Mucosa of rectum (tissue), 2 donors: ENCODE measurements around the gene KDM2B.
"Not testable (repeated sequence)": the region's sequence is repeated elsewhere in the genome, so short reads cannot be mapped to it uniquely, and the experiment has no call there.

Experiments used
- H3K27ac ChIP-seq, 2 donors: one replicate each; pipeline ENCODE4 v1.7.0; 2013; ENCODE audit warnings: inconsistent platforms in 2 of 2, low read depth in 2 of 2, low read length in 2 of 2
- H3K27me3 ChIP-seq, 2 donors: one replicate each; pipeline ENCODE4 v1.7.0; 2013; ENCODE audit warnings: low read length in 2 of 2; ENCODE audit not compliant: control insufficient read depth in 2 of 2, insufficient read depth in 2 of 2
- H3K36me3 ChIP-seq, 2 donors: one replicate each; pipeline ENCODE4 v1.7.0; 2013; ENCODE audit warnings: low read length in 2 of 2; ENCODE audit not compliant: control insufficient read depth in 2 of 2, insufficient read depth in 2 of 2
- H3K4me1 ChIP-seq, 2 donors: one replicate each; pipeline ENCODE4 v1.7.0; 2013; ENCODE audit warnings: low read length in 2 of 2, mild to moderate bottlenecking in 1 of 2; ENCODE audit not compliant: control insufficient read depth in 2 of 2, insufficient read depth in 2 of 2
- H3K4me3 ChIP-seq, 2 donors: one replicate each; pipeline ENCODE4 v1.7.0; 2013; ENCODE audit warnings: low read length in 2 of 2
- H3K9ac ChIP-seq, 2 donors: one replicate each; pipeline ENCODE4 v1.7.0; 2013; ENCODE audit warnings: low read length in 2 of 2, low read depth in 1 of 2, mild to moderate bottlenecking in 1 of 2
- H3K9me3 ChIP-seq, 2 donors: one replicate each; pipeline ENCODE4 v1.7.0; 2013; ENCODE audit warnings: low read length in 2 of 2; ENCODE audit not compliant: control insufficient read depth in 2 of 2
- donor health status: healthy.
- donor health status: Normal muscosa, but diverticular disease.

KDM2B gene

GRCh38 chr12:121584885-121585284, 4.1 kb upstream of the KDM2B start:
- H3K27ac ChIP-seq, H3K9me3 ChIP-seq, H3K4me3 ChIP-seq, H3K27me3 ChIP-seq, H3K9ac ChIP-seq, H3K36me3 ChIP-seq: not testable (repeated sequence)
- H3K4me1 ChIP-seq = peaks cover 9 to 13% of the 10 kb centered on the region in 2 donors

DNA sequence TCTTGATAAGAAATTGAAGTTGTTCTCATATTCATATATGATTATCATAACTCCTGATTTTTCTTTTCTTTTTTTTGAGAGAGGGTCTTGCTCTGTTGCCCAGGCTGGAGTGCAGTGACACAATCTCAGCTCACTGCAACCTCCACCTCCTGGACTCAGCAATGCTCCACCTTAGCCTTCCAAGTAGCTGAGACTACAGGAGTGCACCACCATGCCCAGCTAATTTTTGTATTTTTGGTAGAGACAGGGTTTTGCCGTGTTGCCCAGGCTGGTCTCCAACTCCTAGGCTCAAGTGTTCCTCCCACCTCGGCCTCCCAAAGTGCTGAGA, 2.5 kb upstream of the KDM2B start:
- not testable (repeated sequence) for H3K4me3 ChIP-seq, H3K27ac ChIP-seq, H3K27me3 ChIP-seq, H3K9ac ChIP-seq, H3K36me3 ChIP-seq, H3K9me3 ChIP-seq
- H3K4me1 ChIP-seq = peaks cover 11 to 18% of the 10 kb centered on the region in 2 donors

GRCh38 chr12:121582583-121583333, 1.9 kb upstream of the KDM2B start:
- no peak overlapping the region for H3K9ac ChIP-seq
- H3K27me3 ChIP-seq = no peaks in the 10 kb centered on the region
- no peak overlapping the region for H3K27ac ChIP-seq
- no peak overlapping the region for H3K4me3 ChIP-seq
- peaks cover 16 to 22% of the 10 kb centered on the region in 2 donors for H3K4me1 ChIP-seq
- no peaks in the 10 kb centered on the region for H3K36me3 ChIP-seq
- H3K9me3 ChIP-seq = no peaks in the 10 kb centered on the region

DNA sequence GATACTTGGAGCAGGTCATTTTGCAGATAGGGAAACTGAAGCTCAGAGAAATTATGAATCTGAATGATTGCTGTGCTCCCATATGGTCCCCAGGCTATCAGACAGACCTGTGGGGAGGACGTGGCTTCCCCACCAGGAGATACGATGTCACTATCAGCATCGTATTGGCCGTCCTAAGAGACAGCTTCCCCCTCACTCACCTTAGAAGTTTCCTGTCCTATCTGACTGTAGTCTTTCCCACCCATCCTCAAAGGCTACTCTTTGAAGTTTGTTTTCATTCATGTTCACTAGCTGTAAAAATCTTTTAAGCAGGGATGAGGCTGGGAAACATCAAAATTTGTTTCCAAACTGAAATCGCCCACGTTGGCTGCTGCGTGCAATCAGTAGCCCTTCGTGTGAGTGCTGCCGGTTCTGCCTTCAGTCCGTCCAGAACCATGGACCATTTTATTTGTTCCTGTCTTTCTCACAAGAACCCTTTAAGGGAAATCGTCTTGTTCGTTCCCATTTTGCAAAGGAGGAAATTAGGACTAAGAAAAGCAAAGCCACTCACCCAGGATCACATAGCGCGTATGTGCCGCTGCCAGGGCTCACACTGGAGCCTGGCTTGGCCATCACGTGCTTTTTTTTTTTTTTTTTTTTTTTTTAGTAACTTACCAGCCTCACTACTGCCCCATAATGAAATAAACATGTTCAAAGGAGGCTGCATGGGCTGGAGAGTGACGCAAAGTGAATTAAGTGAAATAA, 1.0 kb upstream of the KDM2B start:
- peak overlapping the region; percentile 52 to 64 for H3K27ac ChIP-seq
- no peaks in the 10 kb centered on the region for H3K36me3 ChIP-seq
- H3K9me3 ChIP-seq = no peaks in the 10 kb centered on the region
- H3K4me1 ChIP-seq = peaks cover 22 to 25% of the 10 kb centered on the region in 2 donors
- peak overlapping the region; percentile 35 to 41 for H3K9ac ChIP-seq
- peak overlapping the region in 1 of 2 donors; percentile 70 for H3K4me3 ChIP-seq
- no peaks in the 10 kb centered on the region for H3K27me3 ChIP-seq

DNA sequence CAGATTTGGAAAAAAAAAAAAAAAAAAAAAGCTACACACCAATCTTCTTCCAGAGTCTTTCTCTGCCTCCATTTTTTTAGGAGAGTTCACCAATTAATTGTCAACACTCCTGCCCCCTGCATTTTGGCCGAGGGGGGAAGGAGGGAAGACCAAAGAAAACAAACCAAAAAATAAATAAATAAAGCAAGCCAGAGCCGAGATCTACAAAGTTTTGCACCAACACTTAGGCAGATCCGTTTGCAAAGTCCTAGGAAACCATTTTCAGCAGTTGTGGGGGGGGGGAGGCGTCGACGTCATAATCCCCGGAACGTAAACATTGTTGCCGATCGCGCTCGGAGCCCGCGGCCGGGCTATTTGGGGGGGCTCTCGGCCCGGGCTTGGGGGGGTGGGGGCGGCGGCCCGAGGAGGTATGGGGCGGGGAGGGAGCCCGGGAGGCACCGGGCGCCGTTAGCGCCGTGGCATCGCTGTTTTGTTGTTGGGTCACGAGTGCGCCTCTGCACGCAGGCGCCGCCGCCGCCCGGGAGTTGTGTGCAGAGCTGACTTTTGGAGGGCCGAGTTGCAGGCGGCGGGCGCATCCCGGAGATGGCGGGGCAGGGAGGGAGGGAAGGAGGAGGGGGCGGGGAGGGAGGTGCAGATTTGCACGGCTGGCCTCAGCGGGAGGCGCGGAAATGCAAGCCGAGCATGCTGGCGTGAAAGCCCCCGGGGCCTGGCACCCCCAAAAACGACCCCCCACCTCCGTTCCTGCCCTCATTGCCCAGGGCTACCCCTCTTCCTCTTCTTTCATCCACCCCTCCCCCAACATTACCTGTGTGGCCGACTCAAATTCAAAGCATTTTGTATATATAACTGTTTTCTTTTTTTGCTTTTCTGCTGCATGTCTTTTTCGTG, 598 bp downstream of the KDM2B start:
- Histone ChIP-seq H3K36me3 (peaks cover 0 to 6% of the 10 kb centered on the region in 2 donors), H3K4me3 (peak overlapping the region; percentile 70 to 79), H3K27me3 (no peaks in the 10 kb centered on the region), H3K4me1 (peaks cover 25 to 28% of the 10 kb centered on the region in 2 donors), H3K9me3 (no peaks in the 10 kb centered on the region), H3K9ac (peak overlapping the region; percentile 77), H3K27ac (peak overlapping the region; percentile 64 to 67)

- Histone ChIP-seq H3K27ac (peak overlapping the region; percentile 64 to 67), H3K27me3 (no peaks in the 10 kb centered on the region), H3K36me3 (peaks cover 0 to 7% of the 10 kb centered on the region in 2 donors), H3K9ac (peak overlapping the region; percentile 77), H3K9me3 (no peaks in the 10 kb centered on the region), H3K4me3 (peak overlapping the region; percentile 70 to 79), H3K4me1 (peaks cover 25 to 35% of the 10 kb centered on the region in 2 donors)
These were observed 1.5 kb downstream of the KDM2B start for GRCh38 chr12:121579190-121579791.

DNA sequence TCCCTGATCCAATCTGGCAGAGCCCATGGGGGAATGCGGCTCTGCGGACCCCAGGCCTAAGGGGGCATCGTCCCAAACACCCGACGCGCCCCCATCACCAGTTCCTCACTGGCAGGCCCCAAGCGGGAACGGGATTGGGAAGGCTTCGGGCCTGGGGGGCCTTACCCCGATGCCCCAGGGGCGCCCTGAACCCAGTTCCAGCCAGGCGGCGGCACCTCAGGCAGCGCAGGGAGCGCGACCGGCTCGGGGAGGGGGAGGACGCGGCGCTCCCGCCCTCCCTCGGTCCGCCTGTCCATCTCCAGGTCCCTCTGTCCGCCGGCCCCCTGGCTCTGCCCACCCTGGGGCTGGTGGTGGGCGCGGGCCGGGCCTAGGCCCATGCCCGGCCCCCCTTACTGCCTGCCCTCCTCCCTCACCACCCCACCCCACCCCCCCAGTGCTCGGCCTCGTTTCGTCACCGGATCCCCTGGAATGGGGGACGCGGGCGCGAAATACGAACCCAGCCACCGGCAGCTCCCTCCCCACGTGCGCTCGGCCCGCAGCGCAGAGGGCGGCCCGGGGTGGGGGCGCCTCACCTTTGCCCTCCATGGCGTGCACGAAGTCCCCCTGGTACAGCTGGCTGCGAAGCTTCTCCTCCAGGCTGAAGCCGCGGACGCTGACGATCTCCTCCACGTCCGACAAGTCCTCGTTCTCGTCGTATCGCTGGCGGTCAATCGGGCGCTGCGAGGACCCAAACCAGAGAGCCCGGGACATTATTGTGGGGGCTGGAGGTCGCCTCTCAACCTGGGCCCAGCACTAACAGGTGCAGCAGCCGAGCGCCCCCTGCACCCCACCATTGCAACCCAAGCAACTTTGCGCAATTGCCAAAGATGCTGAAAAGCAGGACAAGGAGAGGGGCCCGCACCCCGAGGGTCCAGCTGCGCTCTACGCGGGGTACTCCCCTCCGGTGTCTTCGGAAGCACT, 2.3 kb downstream of the KDM2B start:
- peak overlapping the region in 1 of 2 donors; percentile 64 for H3K27ac ChIP-seq

GRCh38 chr12:121577443-121578180, 3.2 kb downstream of the KDM2B start:
- Histone ChIP-seq H3K4me1 (peaks cover 30 to 39% of the 10 kb centered on the region in 2 donors), H3K27ac (peak overlapping the region in 1 of 2 donors; percentile 52), H3K27me3 (no peaks in the 10 kb centered on the region)

More for the DNA sequence above, 2.3 kb downstream of the KDM2B start:
- Histone ChIP-seq H3K9me3 (no peaks in the 10 kb centered on the region), H3K4me3 (peak overlapping the region; percentile 70 to 79), H3K27me3 (no peaks in the 10 kb centered on the region), H3K4me1 (peaks cover 30 to 39% of the 10 kb centered on the region in 2 donors), H3K36me3 (peaks cover 0 to 7% of the 10 kb centered on the region in 2 donors), H3K9ac (peak overlapping the region; percentile 60 to 77)

More at GRCh38 chr12:121577443-121578180, 3.2 kb downstream of the KDM2B start:
- H3K36me3 ChIP-seq = peaks cover 0 to 7% of the 10 kb centered on the region in 2 donors
- H3K9me3 ChIP-seq = no peaks in the 10 kb centered on the region
- H3K9ac ChIP-seq = peak overlapping the region; percentile 6 to 77
- H3K4me3 ChIP-seq = peak overlapping the region in 1 of 2 donors; percentile 7
